KG1 (cell line): ENCODE measurements around the gene TESK1.
"Not testable (repeated sequence)": the region's sequence is repeated elsewhere in the genome, so short reads cannot be mapped to it uniquely, and the experiment has no call there.

ENCODE experiments used
- DNase-seq: peaks from one replicate; lab custom pipeline; 2025; lab: John Stamatoyannopoulos, UW

Gene TESK1

GRCh38 chr9:35579659-35580227 lies 25.3 kb upstream of the TESK1 start:
- DNase-seq, result not testable (repeated sequence)

DNA sequence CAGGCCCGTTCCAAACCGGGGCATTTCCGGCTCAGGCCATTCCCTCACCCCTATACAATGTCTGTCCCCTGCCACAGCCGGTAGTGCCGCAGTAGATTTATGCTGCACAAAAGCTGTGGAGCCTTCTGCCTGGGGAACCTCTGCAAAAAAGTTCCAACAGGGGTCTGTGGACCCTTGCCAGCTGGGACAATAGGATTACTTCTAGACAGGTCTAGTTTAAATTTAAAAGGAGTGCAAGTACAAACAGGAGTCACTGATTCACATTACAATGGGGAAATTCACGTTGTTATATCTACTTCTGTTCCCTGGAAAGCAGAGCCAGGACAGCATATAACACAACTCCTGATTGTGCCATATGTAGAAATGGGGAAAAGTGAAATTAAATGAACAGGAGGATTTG lies 21.5 kb upstream of the TESK1 start:
- not testable (repeated sequence) for DNase-seq

DNA sequence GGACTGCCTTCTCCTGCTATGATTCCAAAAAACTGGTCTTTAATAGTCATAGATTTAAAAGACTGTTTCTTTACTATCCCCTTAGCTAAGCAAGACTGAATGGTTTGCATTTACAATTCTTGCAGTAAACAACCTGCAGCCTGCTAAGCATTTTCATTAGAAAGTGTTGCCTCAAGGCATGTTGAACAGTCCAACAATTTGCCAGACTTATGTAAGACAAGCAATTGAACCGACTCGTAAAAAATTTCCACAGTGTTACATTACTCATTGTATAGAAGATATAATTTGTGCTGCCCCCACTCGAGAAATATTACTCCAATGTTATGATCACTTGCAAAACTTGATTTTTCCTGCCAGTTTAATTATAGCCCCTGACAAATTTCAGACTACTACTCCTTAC lies 20.4 kb upstream of the TESK1 start:
- not testable (repeated sequence) for DNase-seq

DNA sequence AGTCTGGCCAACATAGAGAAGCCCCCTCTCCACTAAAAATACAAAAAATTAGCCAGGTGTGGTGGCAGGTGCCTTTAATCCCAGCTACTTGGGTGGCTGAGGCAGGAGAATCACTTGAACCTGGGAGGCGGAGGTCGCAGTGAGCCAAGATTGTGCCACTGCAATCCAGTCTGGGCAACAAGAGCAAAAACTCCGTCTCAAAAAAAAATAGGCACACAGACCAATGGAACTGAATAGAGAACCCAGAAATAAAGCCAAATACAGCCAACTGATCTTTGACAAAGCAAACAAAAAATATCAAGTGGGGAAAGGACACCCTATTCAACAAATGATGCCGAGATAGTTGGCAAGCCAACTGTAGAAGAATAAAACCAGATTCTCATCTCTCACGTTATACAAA lies 16.6 kb upstream of the TESK1 start:
- DNase-seq, result not testable (repeated sequence)

- no peak for DNase-seq
These were observed 11.5 kb upstream of the TESK1 start for GRCh38 chr9:35593581-35593980.

DNA sequence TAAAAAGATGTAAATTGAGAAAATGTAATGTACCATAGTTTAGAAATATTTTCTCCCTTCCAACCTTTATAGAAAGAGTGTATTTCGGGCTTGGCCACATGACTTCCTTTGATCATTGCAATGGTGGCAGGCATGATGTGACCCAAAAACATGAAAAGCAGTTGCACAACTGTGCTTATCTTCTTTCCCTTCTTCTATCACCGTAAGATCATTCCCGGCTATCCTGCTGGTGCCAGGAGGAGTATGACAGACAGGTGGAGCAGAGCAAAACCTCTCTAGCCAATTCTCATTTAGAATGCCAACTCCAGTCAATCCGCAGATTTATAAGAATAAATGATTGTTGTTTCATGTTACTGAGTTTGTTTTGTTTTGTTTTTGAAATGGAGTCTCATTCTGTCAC lies 10.6 kb upstream of the TESK1 start:
- DNase-seq, result no peak

DNA sequence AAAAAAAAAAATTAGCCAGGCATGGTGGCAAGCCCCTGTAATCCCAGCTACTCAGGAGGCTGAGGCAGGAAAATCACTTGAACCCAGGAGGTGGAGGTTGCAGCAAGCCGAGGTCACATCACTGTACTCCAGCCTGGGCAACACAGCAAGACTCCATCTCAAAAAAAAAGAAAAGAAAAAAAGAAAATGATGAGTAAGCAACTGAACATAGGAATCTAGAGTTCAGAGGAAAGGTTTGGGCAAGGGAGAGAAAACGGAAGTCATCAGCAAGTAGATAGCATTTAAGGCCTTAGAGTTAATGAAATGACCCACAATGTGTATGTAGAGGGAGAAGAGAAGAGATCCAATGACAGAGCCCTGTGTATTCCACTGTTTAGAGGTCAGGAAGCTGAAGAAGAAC lies 8.2 kb upstream of the TESK1 start:
- not testable (repeated sequence) for DNase-seq

- no peak for DNase-seq
These were observed 6.0 kb upstream of the TESK1 start for GRCh38 chr9:35598866-35599590.

- DNase-seq, result no peak
These were observed 5.1 kb upstream of the TESK1 start for GRCh38 chr9:35599763-35600604.

DNA sequence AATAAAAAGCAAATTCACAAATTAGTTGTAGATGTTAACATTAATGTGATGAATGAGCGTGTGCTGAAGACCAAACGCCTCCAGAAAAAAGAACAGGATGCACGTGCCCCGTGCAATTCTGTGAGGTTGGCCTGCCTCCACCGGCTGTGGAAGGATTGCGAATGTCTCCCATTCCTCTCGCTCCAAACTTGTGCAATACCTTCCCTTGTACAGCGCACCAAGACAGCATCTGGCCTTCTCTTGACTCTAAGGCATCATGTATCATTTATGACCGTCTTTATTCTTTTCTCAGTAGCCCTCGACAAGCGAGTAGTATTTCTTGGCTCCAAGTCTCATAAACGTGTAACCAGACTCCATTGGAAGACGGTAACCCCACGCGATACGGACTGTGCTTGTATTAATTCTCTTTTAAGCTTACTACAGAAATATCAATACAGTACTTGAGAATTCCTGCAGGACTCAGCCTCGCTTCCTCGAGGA lies 1.5 kb upstream of the TESK1 start:
- DNase-seq, result no peak

DNA sequence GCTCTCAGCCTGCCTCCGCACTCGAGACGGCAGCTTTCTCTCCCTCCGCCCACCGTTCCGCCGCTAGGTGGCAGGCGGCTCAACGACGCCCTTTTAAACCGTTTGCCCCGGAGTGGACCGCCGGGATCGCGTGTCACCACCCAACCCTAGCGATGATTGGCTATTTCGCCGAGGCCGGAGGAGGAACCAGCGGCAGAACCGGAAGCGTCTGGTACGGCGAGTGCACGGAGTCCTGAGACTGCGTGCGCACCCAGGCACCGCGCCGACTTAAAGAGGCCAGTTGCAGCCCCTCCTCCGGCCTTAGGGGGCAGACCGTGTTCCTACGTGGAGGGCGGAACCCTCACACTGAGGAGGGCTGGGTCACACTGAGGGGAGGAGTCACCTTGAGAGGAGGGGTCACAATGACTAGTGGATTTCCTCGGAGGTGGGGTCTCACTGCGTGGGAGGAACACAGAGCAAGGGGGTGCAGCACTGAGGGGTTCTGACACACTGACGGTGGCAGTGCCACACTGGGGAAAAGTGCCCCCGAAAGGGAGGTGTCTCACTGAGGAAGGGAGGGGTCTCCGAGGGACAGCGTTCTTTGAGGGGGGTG lies 980 bp upstream of the TESK1 start:
- peak; percentile 97 for DNase-seq

DNA sequence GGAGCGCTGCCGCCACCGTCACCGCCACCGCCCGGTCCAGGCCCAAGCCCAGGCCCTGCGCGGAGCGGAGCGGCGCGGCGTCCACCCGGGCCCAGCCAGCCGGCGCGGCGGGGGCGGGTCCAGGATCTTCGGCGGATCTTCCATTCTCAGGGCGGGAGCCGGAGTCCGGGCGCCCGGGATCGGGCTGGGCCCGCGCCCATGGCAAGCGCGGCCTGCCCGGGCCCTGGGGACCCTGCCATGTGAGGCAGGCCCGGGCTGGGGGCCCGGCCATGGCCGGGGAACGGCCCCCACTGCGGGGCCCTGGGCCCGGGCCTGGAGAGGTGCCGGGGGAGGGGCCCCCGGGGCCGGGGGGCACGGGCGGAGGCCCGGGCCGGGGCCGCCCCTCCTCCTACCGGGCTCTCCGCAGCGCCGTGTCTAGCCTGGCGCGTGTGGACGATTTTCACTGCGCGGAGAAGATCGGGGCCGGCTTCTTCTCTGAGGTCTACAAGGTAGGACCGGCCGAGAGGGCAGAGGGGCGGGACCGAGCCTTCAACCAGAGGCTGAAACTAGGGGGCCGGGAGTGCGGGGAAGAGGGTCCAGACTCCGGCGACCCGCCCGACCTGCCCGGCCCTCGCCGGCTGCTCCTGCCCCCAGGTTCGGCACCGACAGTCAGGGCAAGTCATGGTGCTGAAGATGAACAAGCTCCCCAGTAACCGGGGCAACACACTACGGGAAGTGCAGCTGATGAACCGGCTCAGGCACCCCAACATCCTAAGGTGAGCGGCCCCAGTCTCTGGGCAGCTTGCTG lies 482 bp downstream of the TESK1 start:
- no peak for DNase-seq

DNA sequence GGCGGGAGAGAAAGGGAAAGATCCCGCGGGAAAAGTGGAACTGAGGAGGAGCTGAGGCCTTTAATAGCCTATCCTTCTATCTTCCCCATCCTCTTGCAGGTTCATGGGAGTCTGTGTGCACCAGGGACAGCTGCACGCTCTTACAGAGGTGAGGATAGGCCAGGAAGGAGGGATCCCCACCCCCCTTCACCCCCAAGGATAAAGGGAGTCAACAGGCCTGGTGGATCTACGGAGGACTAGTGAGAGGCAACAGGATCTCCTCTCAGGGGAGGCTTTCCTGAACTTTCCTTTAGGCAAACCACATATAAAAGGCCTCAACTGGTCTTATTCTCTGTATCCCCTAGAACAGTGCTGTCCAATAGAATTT lies 1.1 kb downstream of the TESK1 start:
- no peak for DNase-seq

DNA sequence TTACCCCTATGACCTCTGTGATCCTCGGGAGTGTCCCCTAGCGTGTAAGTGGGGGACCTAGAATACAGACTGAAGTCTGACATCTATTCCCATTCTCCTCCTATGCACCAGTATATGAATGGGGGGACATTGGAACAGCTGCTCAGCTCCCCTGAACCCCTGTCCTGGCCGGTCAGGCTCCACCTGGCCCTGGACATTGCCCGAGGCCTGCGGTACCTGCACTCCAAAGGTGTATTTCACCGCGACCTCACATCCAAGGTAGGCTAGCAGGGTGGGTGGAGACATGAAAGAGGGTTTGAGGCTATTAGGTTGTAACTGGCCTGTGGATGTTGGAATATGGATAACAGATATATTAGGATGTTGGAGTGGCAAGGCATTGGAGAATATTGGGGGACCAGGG lies 1.7 kb downstream of the TESK1 start:
- DNase-seq, result no peak

- no peak for DNase-seq
These were observed 3.2 kb downstream of the TESK1 start for GRCh38 chr9:35608221-35608620.

GRCh38 chr9:35609001-35609819 lies 4.1 kb downstream of the TESK1 start:
- DNase-seq, result no peak

- DNase-seq, result no peak
These were observed 4.7 kb downstream of the TESK1 start for GRCh38 chr9:35609820-35610163.

DNA sequence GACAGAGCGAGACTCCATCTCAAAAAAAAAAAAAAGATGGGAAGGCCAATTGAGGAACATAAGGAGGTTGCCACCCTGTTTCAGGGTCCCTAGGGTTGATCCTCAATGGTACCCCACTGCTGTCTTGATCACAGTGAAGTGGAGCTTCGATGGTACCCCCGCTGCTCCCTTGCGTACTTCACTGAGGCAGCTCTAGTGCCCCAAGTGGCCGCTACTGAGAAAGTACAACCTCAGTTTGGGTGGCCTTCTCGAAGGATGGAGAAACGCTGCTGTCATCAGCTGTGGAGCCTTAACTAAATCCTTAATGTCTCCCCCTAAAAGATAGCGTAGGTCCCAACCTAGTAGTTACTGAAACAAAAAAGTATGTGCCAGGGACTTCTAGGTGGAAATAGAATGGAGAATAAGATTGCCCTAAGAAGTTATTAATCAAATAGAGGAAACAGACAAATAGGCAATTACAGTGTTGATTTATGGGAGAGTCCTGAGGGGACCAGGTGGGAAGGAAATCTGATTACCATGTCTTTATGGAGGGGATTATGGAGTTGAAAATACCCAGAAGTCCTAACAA lies 6.3 kb downstream of the TESK1 start:
- DNase-seq, result peak; percentile 11

- not testable (repeated sequence) for DNase-seq
These were observed 7.0 kb downstream of the TESK1 start for GRCh38 chr9:35612066-35612465.

GRCh38 chr9:35612843-35613242 lies 7.8 kb downstream of the TESK1 start:
- DNase-seq, result no peak
